ENCODE results near the gene NUP37.

The NUP37 gene

GRCh38 chr12:102120886-102121285, 972 bp upstream of the NUP37 start:
- FAIRE-seq: peak; percentile 88
- no peak for DNase-seq (ENCODE audit: insufficient read length, low spot score)
- TF ChIP-seq SPI1 (IDR thresholded peaks at IDR 0.05; ENCODE audit: low read depth, low read length): no peak
- no peak for TF ChIP-seq POLR2A (IDR thresholded peaks at IDR 0.05; ENCODE audit: low read depth, low read length)
- no peak for TF ChIP-seq POLR2AphosphoS5 (IDR thresholded peaks at IDR 0.05; ENCODE audit: low read depth, low read length)
- no peak for TF ChIP-seq POU2F2 (IDR thresholded peaks at IDR 0.05; ENCODE audit: low read depth, low read length)
- TF ChIP-seq TAF1 (IDR thresholded peaks at IDR 0.05; ENCODE audit: low read depth, low read length): no peak
- no peak for TF ChIP-seq PAX5 (IDR thresholded peaks at IDR 0.05; ENCODE audit: insufficient read depth, low read length, severe bottlenecking)

GRCh38 chr12:102120564-102120873, 605 bp upstream of the NUP37 start:
- DNase-seq (ENCODE audit: insufficient read length, low spot score): no peak
- no peak for FAIRE-seq
- no peak for TF ChIP-seq TAF1 (IDR thresholded peaks at IDR 0.05; ENCODE audit: low read depth, low read length)
- no peak for TF ChIP-seq POLR2AphosphoS5 (IDR thresholded peaks at IDR 0.05; ENCODE audit: low read depth, low read length)
- no peak for TF ChIP-seq POLR2A (IDR thresholded peaks at IDR 0.05; ENCODE audit: low read depth, low read length)
- TF ChIP-seq PAX5 (IDR thresholded peaks at IDR 0.05; ENCODE audit: insufficient read depth, low read length, severe bottlenecking): no peak
- TF ChIP-seq SPI1 (IDR thresholded peaks at IDR 0.05; ENCODE audit: low read depth, low read length): no peak
- no peak for TF ChIP-seq POU2F2 (IDR thresholded peaks at IDR 0.05; ENCODE audit: low read depth, low read length)

- TF ChIP-seq POLR2A (IDR thresholded peaks at IDR 0.05; ENCODE audit: low read depth, low read length) (no peak), TAF1 (IDR thresholded peaks at IDR 0.05; ENCODE audit: low read depth, low read length) (no peak), SPI1 (IDR thresholded peaks at IDR 0.05; ENCODE audit: low read depth, low read length) (no peak), PAX5 (IDR thresholded peaks at IDR 0.05; ENCODE audit: insufficient read depth, low read length, severe bottlenecking) (no peak), POLR2AphosphoS5 (IDR thresholded peaks at IDR 0.05; ENCODE audit: low read depth, low read length) (no peak), POU2F2 (IDR thresholded peaks at IDR 0.05; ENCODE audit: low read depth, low read length) (no peak)
- FAIRE-seq: no peak
- no peak for DNase-seq (ENCODE audit: insufficient read length, low spot score)
Observed at GRCh38 chr12:102118874-102119273, 1.0 kb downstream of the NUP37 start.

GRCh38 chr12:102116392-102116791, 3.5 kb downstream of the NUP37 start:
- FAIRE-seq (no peak), DNase-seq (ENCODE audit: insufficient read length, low spot score) (no peak)
- TF ChIP-seq SPI1 (IDR thresholded peaks at IDR 0.05; ENCODE audit: low read depth, low read length): peak; percentile 83
- no peak for TF ChIP-seq POU2F2 (IDR thresholded peaks at IDR 0.05; ENCODE audit: low read depth, low read length)

- DNase-seq (ENCODE audit: insufficient read length, low spot score) (no peak), FAIRE-seq (no peak)
- no peak for TF ChIP-seq POU2F2 (IDR thresholded peaks at IDR 0.05; ENCODE audit: low read depth, low read length)
- no peak for TF ChIP-seq POLR2A (IDR thresholded peaks at IDR 0.05; ENCODE audit: low read depth, low read length)
- no peak for TF ChIP-seq POLR2AphosphoS5 (IDR thresholded peaks at IDR 0.05; ENCODE audit: low read depth, low read length)
- TF ChIP-seq SPI1 (IDR thresholded peaks at IDR 0.05; ENCODE audit: low read depth, low read length): no peak
- no peak for TF ChIP-seq PAX5 (IDR thresholded peaks at IDR 0.05; ENCODE audit: insufficient read depth, low read length, severe bottlenecking)
Observed at GRCh38 chr12:102114212-102114611, 5.7 kb downstream of the NUP37 start.

GRCh38 chr12:102110782-102111181, 9.1 kb downstream of the NUP37 start:
- DNase-seq (ENCODE audit: insufficient read length, low spot score) (no peak), FAIRE-seq (no peak)
- no peak for TF ChIP-seq TAF1 (IDR thresholded peaks at IDR 0.05; ENCODE audit: low read depth, low read length)
- TF ChIP-seq PAX5 (IDR thresholded peaks at IDR 0.05; ENCODE audit: insufficient read depth, low read length, severe bottlenecking): no peak
- no peak for TF ChIP-seq POLR2AphosphoS5 (IDR thresholded peaks at IDR 0.05; ENCODE audit: low read depth, low read length)
- TF ChIP-seq POU2F2 (IDR thresholded peaks at IDR 0.05; ENCODE audit: low read depth, low read length): no peak
- TF ChIP-seq POLR2A (IDR thresholded peaks at IDR 0.05; ENCODE audit: low read depth, low read length): no peak
- no peak for TF ChIP-seq SPI1 (IDR thresholded peaks at IDR 0.05; ENCODE audit: low read depth, low read length)

GRCh38 chr12:102107970-102108369, 11.9 kb downstream of the NUP37 start:
- no peak for TF ChIP-seq POLR2AphosphoS5 (IDR thresholded peaks at IDR 0.05; ENCODE audit: low read depth, low read length)
- no peak for TF ChIP-seq SPI1 (IDR thresholded peaks at IDR 0.05; ENCODE audit: low read depth, low read length)
- TF ChIP-seq PAX5 (IDR thresholded peaks at IDR 0.05; ENCODE audit: insufficient read depth, low read length, severe bottlenecking): no peak
- no peak for TF ChIP-seq POLR2A (IDR thresholded peaks at IDR 0.05; ENCODE audit: low read depth, low read length)
- no peak for TF ChIP-seq POU2F2 (IDR thresholded peaks at IDR 0.05; ENCODE audit: low read depth, low read length)
- TF ChIP-seq TAF1 (IDR thresholded peaks at IDR 0.05; ENCODE audit: low read depth, low read length): no peak
- FAIRE-seq: peak; percentile 13

GRCh38 chr12:102106905-102107304, 13.0 kb downstream of the NUP37 start:
- TF ChIP-seq POU2F2 (IDR thresholded peaks at IDR 0.05; ENCODE audit: low read depth, low read length): no peak
- TF ChIP-seq TAF1 (IDR thresholded peaks at IDR 0.05; ENCODE audit: low read depth, low read length): no peak
- TF ChIP-seq PAX5 (IDR thresholded peaks at IDR 0.05; ENCODE audit: insufficient read depth, low read length, severe bottlenecking): no peak
- TF ChIP-seq POLR2A (IDR thresholded peaks at IDR 0.05; ENCODE audit: low read depth, low read length): no peak
- no peak for TF ChIP-seq POLR2AphosphoS5 (IDR thresholded peaks at IDR 0.05; ENCODE audit: low read depth, low read length)
- no peak for TF ChIP-seq SPI1 (IDR thresholded peaks at IDR 0.05; ENCODE audit: low read depth, low read length)
- DNase-seq (ENCODE audit: insufficient read length, low spot score) (no peak), FAIRE-seq (peak; percentile 45)

More at GRCh38 chr12:102107970-102108369, 11.9 kb downstream of the NUP37 start:
- no peak for DNase-seq (ENCODE audit: insufficient read length, low spot score)

GRCh38 chr12:102096855-102097254, 23.1 kb downstream of the NUP37 start:
- no peak for TF ChIP-seq TAF1 (IDR thresholded peaks at IDR 0.05; ENCODE audit: low read depth, low read length)
- no peak for TF ChIP-seq POU2F2 (IDR thresholded peaks at IDR 0.05; ENCODE audit: low read depth, low read length)
- TF ChIP-seq SPI1 (IDR thresholded peaks at IDR 0.05; ENCODE audit: low read depth, low read length): no peak
- no peak for TF ChIP-seq POLR2AphosphoS5 (IDR thresholded peaks at IDR 0.05; ENCODE audit: low read depth, low read length)
- no peak for TF ChIP-seq PAX5 (IDR thresholded peaks at IDR 0.05; ENCODE audit: insufficient read depth, low read length, severe bottlenecking)
- TF ChIP-seq POLR2A (IDR thresholded peaks at IDR 0.05; ENCODE audit: low read depth, low read length): no peak

GRCh38 chr12:102095677-102096263, 24.1 kb downstream of the NUP37 start:
- DNase-seq (ENCODE audit: insufficient read length, low spot score): no peak
- FAIRE-seq: peak; percentile 31

More at GRCh38 chr12:102096855-102097254, 23.1 kb downstream of the NUP37 start:
- DNase-seq (ENCODE audit: insufficient read length, low spot score) (no peak), FAIRE-seq (no peak)

More at GRCh38 chr12:102095677-102096263, 24.1 kb downstream of the NUP37 start:
- TF ChIP-seq SPI1 (IDR thresholded peaks at IDR 0.05; ENCODE audit: low read depth, low read length) (no peak), POLR2AphosphoS5 (IDR thresholded peaks at IDR 0.05; ENCODE audit: low read depth, low read length) (no peak), TAF1 (IDR thresholded peaks at IDR 0.05; ENCODE audit: low read depth, low read length) (no peak), POLR2A (IDR thresholded peaks at IDR 0.05; ENCODE audit: low read depth, low read length) (no peak), POU2F2 (IDR thresholded peaks at IDR 0.05; ENCODE audit: low read depth, low read length) (no peak), PAX5 (IDR thresholded peaks at IDR 0.05; ENCODE audit: insufficient read depth, low read length, severe bottlenecking) (no peak)
